Sigmoid colon (tissue), 4 donors: ENCODE results near the gene CAMK1D.

Source experiments
- EP300 ChIP-seq, 4 donors: sonication (generic); formaldehyde crosslinking; IDR thresholded peaks; one replicate each; pipeline ENCODE4 v1.6.1; 2017; ENCODE audit warnings: antibody characterized with exemption in 4 of 4
- POLR2A ChIP-seq, 2 donors: fragments of 450-650 bp; IDR thresholded peaks; one replicate each; pipeline ENCODE4 v1.6.1; 2016; ENCODE audit warnings: antibody characterized with exemption in 2 of 2, mild to moderate bottlenecking in 2 of 2, moderate library complexity in 2 of 2
- TF ChIP-seq, protein P1 (sequence below), 4 experiments: fragments of 450-650 bp in 3 of 4; fragments of 200-600 bp in 1 of 4; IDR thresholded peaks; one replicate each; pipeline ENCODE4 v1.5.1; 2016 to 2019; ENCODE audit warnings: antibody characterized with exemption in 4 of 4, mild to moderate bottlenecking in 3 of 4, moderate library complexity in 2 of 4

DNA sequence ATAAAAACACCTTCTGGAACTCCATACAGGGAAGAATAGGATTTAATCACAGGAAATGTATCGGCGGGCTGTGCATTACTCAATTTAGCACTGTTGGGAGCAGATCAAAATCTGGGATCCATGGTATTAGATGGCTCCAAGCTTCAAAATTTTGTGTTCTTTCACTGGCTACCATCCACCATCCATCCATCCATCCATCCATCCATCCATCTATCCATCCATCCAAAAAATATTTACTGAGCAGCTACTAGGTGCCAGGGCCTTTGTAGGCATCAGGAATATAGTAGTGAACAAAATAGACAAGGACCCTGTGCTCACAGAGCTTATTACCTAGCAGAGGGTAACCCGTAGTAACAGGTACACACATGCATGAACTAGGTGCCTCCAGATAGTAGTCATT, 372.0 kb downstream of the CAMK1D start:
- TF ChIP-seq, protein P1, sequence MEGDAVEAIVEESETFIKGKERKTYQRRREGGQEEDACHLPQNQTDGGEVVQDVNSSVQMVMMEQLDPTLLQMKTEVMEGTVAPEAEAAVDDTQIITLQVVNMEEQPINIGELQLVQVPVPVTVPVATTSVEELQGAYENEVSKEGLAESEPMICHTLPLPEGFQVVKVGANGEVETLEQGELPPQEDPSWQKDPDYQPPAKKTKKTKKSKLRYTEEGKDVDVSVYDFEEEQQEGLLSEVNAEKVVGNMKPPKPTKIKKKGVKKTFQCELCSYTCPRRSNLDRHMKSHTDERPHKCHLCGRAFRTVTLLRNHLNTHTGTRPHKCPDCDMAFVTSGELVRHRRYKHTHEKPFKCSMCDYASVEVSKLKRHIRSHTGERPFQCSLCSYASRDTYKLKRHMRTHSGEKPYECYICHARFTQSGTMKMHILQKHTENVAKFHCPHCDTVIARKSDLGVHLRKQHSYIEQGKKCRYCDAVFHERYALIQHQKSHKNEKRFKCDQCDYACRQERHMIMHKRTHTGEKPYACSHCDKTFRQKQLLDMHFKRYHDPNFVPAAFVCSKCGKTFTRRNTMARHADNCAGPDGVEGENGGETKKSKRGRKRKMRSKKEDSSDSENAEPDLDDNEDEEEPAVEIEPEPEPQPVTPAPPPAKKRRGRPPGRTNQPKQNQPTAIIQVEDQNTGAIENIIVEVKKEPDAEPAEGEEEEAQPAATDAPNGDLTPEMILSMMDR (IDR thresholded peaks at IDR 0.05): no peak
- no peak for TF ChIP-seq EP300 (IDR thresholded peaks at IDR 0.05)
- no peak for TF ChIP-seq POLR2A (IDR thresholded peaks at IDR 0.05)
